ENCODE data around the gene MRC2.

MRC2 gene

DNA sequence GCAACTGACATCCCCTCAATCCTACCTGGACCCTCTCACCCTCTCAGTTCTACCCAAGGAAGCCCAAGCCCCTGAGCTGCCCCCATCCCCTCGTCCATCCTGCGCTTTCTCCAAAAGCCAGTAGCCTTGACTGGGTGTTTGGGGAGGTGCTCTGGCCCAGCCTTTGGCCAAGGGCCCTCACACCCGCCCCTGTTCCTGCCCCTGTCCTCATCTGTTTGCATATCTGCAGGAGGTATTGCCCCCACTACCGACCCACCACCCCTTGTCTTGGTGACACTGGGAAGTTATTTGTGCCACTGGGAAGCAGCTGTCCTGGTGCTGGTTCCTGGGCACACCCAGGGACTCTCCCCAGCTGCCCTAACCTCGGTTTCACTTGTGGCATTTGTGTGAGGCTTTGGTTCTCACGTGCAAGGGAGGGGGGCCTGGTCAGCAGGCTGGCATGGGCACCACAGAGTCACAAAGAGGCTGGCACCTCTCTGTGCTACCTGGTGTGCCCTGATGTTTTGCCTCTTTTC is 75.3 kb downstream of the MRC2 start:
- no peak for DNase-seq

DNA sequence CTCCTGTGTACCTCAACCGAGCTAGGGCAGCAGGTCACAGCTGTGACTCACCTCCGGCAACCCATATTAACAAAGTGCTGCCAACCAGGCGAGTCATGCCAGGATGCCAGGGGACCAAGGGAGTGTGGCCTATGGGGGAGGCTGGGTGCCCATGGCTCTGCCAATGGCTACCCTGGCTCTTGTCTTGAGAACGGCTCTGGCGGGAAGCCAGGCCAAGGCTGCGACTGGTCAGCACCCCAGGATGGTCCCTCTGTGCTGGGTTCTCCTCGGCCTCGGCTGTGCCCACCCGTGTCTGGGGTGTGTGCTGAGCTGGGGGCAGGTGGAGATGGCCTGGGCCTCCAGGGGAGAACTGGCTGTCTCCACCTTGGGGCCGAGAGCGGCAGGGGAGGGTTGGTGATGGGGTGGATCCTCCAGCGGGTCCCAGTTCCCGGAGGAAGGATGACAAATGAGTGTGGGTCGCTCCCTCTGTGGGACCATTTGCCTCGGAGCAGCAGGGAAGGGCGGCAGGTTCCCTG is 75.8 kb downstream of the MRC2 start:
- no peak for DNase-seq

- peak; percentile 57 for DNase-seq
Measured at GRCh38 chr17:62703776-62704380, 76.4 kb downstream of the MRC2 start.

GRCh38 chr17:62704381-62704971 is 77.0 kb downstream of the MRC2 start:
- no peak for DNase-seq

DNA sequence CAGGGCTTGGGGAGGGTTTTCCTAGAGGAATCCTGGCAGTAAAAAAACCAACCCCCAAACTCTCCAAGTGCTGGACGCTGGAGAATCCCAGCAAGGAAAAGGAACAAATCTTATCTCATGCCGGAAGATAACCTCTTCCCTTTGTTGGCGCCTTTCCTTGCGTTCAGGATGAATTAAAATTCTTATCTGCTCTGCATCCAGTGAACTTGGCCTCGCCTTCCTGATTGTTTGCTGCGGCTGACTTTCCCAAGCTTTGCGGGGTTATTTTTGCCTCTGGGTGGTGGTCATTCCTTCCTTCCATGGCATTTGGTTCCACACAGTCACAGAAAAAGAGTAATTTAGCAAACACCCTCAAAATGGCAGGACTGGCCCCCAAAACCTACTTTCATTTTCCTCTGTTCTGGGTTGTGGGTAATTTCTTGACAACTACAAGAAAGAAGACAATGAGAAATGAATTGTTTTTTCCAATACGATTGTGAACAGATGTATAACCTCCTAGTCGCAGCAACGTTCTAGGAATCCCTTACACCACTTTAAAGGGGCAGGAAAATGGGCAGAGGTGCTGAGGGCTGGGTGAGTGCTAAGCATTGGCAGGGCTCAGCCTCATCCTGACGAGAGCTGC is 77.8 kb downstream of the MRC2 start:
- DNase-seq, result no peak

DNA sequence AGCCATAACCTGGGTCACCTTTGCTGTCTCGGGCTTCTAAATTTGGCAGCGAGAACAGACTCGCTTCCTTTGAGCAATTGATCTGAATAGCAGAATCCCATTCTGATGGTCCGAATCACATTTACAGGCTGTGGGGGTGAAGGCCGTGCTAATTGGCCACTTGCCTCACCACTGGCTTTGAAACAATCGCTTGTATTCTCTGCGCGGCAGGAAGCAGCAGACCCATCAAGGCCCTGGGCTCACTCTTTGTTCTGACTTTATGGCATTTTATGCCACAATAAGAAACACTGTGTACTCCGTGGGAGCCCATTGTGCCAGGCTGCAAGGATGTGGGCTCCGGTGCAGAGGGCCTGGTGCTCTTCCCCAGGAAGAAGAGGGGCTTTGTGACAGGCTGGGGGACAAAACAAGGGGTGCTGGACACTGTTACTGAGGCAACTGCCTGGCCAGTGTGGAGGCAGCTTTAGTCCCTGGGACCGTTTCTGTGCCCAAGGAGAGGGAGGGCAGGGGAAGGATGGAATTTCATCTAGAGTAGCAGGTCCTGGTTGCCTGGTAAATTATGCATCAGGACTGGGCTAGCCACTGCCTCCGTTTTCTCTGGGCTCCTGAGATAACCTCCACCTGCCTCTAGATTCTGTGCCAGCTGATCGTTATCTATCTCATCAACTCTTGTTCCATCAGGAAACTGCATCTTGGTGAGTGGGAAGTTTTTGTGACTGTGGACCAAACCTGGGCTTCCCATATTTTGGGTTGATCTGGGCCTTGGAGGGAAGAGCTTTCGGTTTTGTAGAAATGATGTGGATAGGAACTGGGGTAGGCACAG is 78.5 kb downstream of the MRC2 start:
- no peak for DNase-seq

DNA sequence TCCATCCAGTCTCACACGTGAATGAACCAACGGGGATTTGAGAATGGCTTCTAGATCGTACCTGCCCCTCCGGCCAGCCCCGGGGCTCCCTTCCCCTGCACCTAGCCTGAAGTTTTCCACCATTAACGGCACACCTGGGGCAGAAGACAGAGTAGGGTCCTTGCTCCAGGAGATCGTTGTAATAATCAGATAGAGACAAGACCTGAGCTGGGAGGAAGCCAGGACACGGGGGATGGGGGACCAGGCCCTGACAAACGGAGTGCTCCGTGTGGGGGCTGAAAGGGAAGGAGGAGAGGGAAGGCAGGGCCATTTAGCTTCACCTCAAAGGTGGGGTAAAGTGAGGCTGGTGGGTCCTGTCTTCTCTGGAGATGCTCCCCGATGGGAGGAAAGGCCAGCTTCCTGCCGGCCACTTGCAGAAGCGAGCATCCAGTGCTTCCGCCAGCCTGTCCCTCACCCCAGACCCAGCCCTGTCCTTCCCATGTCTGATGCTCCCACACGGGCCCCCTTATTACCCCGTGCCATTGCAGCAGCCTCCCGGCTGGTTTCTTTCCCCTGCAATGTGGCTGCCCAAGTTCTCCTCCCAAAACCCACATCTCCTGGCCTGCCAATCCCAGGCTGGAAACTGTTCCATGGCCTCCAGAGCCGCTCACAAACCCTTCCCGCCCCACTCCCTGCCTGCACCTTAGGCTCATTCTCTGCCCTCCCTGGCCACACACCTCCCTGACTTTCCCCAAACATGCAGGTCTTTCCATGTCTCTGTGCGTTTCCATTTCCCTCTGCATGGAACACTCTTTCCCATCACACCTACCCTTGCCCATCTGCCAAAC is 79.3 kb downstream of the MRC2 start:
- DNase-seq, result no peak

DNA sequence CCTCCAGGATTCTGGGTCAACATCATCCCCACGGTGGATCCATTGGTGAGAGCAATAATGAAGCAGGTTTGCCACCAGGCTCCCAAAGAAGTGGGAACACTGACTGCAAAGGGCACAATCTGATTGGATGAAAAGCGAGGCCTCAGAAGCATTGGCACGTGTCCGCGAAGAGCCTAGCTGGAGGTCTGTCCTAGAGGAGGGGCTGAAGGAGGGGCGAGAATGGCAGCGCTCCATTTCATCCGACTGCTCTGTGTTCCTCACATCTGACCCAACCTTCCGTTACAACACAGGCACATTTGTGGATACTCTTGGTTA is 79.9 kb downstream of the MRC2 start:
- DNase-seq, result no peak

DNA sequence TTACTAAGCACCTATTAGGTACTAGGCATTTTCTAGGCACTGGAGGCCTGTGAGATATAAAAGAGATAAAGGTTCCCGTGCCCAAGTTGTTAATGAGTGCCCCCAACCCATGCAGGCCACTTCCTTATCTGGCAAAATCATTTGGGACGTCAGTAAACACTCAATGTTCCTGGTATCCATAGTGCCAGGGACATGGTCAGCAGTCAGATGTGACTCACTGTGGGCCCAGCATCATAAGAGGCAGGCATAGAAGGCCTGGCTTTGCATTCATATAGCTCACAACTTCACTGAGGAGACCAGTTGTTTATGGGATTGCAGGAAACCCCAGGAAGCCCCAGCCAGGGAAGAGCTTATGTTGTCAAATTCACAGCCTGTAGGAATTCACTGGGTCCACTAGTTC is 81.1 kb downstream of the MRC2 start:
- no peak for DNase-seq

DNA sequence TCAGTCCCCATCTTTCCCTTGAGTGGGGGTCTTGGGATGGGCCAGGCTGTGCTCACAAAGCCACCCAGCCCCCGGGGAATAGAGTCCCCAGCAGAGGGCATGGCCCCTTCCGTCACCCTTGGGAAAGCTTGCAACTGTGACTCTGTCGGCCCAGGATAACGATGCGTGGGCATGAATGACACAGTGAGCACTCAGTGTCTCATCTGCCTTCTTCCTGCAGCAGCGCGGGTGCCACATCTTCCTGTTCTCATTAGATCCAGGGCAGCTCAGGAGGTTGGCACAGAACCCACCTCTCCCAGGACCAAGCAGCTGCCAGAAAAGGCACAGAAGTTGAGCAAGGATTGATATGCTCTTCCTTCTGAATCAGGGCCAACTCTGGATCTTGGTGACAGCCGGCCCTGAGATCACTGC is 84.7 kb downstream of the MRC2 start:
- no peak for DNase-seq

DNA sequence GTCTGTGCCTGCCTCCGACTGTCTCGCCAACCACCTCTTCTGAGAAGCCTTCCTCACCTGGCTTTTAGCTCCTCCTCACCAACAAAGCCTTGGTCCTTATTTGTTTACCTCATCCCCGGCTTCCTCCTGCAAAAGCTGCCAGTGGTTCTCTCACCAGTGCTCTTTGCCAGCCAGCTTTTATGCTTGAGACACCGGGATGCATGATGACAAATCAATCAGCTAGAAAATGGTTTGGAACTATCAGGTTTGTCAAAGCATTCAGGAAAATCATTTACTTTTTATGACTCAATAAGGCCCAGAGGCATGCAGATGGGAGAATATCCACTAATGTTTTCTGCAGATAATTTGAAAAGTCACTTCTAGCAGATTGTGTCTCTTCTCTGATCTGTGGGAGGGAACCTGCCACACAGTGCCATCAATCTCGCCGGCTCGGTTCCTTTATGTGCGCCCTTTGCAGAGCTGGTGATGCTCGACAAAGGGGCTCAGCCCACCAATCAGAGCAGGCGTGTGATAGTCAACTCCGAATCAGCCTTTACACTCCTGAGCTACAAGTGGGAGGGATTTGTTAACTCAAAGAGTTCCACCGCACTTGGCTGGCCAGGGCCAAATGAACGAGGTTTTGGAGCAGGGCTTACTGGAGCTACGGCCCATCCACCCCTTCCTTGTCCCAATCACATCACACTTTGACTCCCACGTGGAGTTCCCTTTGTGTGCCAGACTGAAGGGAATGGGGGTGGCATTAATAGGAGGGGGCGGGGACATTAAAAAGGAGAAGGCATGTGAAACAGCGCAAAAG is 85.8 kb downstream of the MRC2 start:
- DNase-seq, result no peak

DNA sequence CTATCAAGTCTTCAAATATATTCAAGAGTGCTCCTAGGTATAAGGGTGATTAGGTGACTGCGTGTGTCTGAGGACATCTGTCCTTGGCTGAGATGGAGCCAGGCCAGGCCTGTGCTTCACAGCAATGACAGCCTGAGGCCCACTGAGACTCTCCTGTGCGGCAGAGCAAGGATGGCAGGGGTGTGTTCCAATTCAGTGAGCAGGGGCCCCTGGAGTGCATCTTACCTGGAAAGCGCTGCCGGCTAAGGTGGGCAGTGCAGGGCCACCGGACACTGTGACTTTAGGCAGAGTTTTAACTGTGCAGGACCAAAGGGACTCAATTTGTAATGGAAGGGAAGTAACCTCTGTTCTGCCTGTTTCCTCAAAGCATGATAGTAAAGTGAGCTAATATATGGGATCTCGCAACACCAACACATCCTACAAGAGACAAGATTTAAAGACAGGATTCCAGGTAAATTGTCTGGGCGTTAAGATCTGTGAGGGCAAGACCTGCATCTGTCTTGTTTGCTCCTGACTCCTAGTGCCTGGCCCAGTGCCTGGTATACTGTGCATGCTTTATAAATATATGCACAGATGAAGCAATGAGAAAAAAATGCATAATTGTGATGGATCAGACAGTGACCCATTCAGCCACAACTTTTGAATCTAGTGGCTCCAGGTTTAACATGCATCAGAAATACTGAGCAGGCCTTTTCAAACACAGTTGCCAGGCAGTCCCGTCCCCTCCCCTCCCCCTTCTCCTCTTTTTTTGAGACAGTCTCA is 86.7 kb downstream of the MRC2 start:
- no peak for DNase-seq

- DNase-seq, result no peak
Measured at GRCh38 chr17:62715882-62716390, 88.5 kb downstream of the MRC2 start.

GRCh38 chr17:62716834-62717588 is 89.5 kb downstream of the MRC2 start:
- no peak for DNase-seq

DNA sequence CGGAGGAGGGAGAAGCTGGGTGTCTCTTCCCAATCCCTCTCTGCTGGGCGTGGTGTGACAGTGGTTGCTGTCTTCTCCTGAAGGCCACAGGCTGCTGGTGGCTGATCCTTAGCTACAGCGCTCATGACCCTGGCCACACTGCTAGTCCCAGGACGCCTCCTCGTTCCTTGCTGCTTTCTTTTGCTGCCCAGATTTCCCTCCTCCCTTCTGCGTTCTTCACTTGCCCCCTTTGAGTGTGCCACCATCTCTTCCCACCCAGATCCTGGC is 90.1 kb downstream of the MRC2 start:
- DNase-seq, result no peak

GRCh38 chr17:62717889-62718288 is 90.4 kb downstream of the MRC2 start:
- DNase-seq, result no peak

GRCh38 chr17:62718429-62718828 is 91.0 kb downstream of the MRC2 start:
- DNase-seq, result no peak

DNA sequence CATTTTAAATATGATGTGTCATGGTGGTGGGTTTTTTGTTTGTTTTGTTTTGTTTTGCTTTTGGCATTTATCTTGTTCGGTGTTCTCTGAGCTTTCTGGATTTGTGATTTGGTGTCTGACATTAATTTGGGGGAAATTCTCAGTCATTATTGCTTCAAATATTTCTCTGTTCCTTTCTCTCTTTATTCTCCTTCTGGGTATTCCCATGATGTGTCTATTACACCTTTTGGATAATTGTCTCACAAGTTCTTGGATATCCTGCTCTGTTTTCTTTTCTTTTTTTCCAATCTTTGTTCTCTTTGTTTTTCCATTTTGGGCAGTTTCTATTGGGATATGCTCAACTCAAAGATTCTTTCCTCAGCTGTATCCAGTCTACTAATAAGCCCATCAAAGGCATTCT is 92.1 kb downstream of the MRC2 start:
- DNase-seq, result no peak

DNA sequence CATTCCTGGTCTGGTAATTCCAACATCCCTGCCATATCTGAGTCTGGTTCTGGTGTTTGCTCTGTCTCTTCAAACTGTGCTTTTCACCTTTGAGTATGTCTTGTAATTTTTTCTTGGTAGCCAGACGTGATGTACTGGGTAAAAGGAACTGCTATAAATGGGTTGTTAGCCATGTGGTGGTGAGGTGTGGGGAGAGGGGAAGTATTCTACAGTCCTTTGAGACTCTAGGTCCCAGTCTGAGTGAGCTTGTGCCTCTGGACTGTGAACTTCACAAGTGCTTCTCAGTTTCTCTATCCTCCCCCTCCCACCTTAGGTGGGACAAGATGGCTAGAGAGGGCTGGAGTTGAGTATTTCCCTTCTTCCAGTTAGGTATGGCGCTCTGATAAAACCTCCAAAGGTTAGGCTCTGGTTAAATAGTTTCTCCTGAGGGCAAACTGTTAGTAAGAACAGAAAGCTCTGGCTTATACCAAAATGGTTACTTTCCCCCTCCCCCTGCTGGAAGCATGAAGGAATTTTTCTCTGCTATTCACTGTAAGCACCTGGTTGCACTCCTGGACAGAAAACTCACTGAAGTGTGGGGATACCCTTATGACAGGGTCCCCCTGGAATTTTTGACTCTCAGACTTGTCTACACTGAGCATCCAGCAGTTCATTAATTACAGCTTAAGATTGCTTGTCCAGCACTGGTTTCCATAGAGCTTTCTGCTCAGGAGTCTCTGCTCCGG is 92.8 kb downstream of the MRC2 start:
- no peak for DNase-seq

GRCh38 chr17:62722625-62723024 is 95.2 kb downstream of the MRC2 start:
- DNase-seq, result no peak
